ENCODE data around the gene ARMS2. TPM values are rescaled to one million over a fixed set of nuclear protein-coding genes. Genes with fewer than 3 reads are reported as not detected.

The ARMS2 gene
- total RNA-seq, 1 experiment from 2014 or later, result not detected

DNA sequence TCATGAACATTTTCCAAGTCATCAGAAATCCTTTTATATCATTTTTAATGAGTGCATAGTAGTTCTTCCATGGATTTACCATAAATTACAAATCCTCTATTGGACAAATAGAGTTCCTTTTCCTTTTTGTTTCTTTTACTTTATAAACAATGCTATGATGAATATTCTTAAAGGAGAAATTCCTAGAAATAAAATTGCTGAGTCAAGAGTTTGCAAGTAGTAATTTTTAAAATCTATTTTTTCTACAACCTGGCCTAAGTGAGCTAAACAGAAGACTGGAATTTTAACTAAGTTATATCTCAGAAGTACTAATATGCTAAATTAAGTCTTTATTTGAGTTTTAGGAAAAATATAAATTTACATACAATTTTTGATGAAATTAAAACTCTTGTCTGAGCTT is 41.1 kb upstream of the ARMS2 start (continued):
- TF ChIP-seq, protein P1, sequence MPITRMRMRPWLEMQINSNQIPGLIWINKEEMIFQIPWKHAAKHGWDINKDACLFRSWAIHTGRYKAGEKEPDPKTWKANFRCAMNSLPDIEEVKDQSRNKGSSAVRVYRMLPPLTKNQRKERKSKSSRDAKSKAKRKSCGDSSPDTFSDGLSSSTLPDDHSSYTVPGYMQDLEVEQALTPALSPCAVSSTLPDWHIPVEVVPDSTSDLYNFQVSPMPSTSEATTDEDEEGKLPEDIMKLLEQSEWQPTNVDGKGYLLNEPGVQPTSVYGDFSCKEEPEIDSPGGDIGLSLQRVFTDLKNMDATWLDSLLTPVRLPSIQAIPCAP (CRISPR knock-in tag; IDR thresholded peaks at IDR 0.05), result no peak
- TF ChIP-seq GTF2I (CRISPR knock-in tag; conservative IDR thresholded peaks at IDR 0.05) (no peak), ATF6 (CRISPR knock-in tag; IDR thresholded peaks at IDR 0.05) (no peak), ZBTB21 (CRISPR knock-in tag; IDR thresholded peaks at IDR 0.05; ENCODE audit: borderline replicate concordance) (no peak), JUN (CRISPR knock-in tag; IDR thresholded peaks at IDR 0.05) (no peak)

DNA sequence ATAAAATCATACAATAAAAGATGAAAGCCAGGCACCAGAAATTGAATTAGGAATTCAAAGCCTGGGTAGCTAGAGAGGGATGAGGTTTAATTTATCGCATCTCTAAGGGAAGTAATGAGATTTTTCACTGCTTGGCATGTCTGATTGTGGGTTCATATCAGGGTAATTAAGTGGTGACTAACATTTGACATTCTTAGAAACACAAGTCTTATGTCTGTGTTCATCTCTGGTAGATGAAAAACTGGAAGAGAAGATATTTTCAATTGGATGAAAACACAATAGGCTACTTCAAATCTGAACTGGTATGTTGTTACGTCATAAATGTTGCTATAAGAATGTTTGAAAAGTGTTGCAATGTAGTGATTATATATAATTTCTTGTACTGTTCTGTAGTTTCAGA is 36.8 kb upstream of the ARMS2 start:
- H3K27me3 Mint-ChIP-seq (ENCODE audit: low read depth), result no peaks in the 10 kb centered on the region
- POLR2A ChIA-PET, result no interaction called here

DNA sequence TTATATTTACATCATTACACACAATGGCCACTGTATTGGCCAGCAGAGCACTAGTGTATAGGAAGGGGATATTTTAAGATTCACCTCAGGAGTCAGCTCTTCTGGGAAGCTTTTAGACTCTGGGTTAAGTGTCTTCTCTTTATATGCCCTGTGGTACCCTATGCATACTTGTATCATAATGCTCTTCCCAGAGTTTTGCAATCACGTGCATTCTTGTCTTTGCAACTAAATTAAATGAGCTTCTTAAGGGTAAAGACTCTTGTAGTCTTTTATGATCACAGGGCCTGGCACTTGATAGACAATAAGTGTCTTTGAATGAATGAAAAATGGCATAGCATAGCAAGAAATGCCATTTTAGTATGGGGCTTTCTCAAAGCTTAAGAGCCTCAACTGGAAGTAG is 35.4 kb upstream of the ARMS2 start:
- no peak overlapping the region for H3K27ac Mint-ChIP-seq
- DNase-seq (ENCODE audit: low spot score) (no peak), ATAC-seq (no peak)
- H3K9me3 Mint-ChIP-seq, result no peaks in the 10 kb centered on the region
- ChIA-PET POLR2A (no interaction called here), CTCF (interaction anchor here (1.0 to 1.5 kb wide), 5 partner anchors 16 to 152 kb away, joined by 3 to 11 read pairs (median 4); no protein-coding TSS in a partner anchor)
- peaks cover 43% of the 10 kb centered on the region for H3K36me3 Mint-ChIP-seq
- no peak overlapping the region for H3K4me3 Mint-ChIP-seq
- H3K4me1 Mint-ChIP-seq, result peaks cover 7% of the 10 kb centered on the region
- H3K27me3 Mint-ChIP-seq (ENCODE audit: low read depth), result no peaks in the 10 kb centered on the region
- TF ChIP-seq ZNF396 (CRISPR knock-in tag; IDR thresholded peaks at IDR 0.05; ENCODE audit: borderline replicate concordance) (no peak), ZNF138 (CRISPR knock-in tag; conservative IDR thresholded peaks at IDR 0.05) (no peak), RELA (CRISPR knock-in tag; IDR thresholded peaks at IDR 0.05; ENCODE audit: borderline replicate concordance) (no peak), NFE2L1 (CRISPR knock-in tag; IDR thresholded peaks at IDR 0.05) (no peak), ATF6 (CRISPR knock-in tag; IDR thresholded peaks at IDR 0.05) (no peak), CREB1 (CRISPR knock-in tag; IDR thresholded peaks at IDR 0.05) (no peak), NR3C1 (CRISPR knock-in tag; conservative IDR thresholded peaks at IDR 0.05; ENCODE audit: low read depth) (no peak), ZNF263 (CRISPR knock-in tag; IDR thresholded peaks at IDR 0.05; ENCODE audit: low read depth) (no peak), IRF2 (CRISPR knock-in tag; IDR thresholded peaks at IDR 0.05; ENCODE audit: borderline replicate concordance, low read depth) (no peak), ZNF532 (CRISPR knock-in tag; IDR thresholded peaks at IDR 0.05; ENCODE audit: borderline replicate concordance) (no peak)
- TF ChIP-seq, protein P1 (CRISPR knock-in tag; IDR thresholded peaks at IDR 0.05), result no peak

More for the DNA sequence above, 36.8 kb upstream of the ARMS2 start:
- ATAC-seq (no peak), DNase-seq (ENCODE audit: low spot score) (no peak)
- TF ChIP-seq ZNF317 (CRISPR knock-in tag; IDR thresholded peaks at IDR 0.05; ENCODE audit: borderline replicate concordance, low read depth), result no peak
- TF ChIP-seq, protein P2, sequence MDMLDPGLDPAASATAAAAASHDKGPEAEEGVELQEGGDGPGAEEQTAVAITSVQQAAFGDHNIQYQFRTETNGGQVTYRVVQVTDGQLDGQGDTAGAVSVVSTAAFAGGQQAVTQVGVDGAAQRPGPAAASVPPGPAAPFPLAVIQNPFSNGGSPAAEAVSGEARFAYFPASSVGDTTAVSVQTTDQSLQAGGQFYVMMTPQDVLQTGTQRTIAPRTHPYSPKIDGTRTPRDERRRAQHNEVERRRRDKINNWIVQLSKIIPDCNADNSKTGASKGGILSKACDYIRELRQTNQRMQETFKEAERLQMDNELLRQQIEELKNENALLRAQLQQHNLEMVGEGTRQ (CRISPR knock-in tag; IDR thresholded peaks at IDR 0.05), result no peak
- no peak for TF ChIP-seq CDX4 (CRISPR knock-in tag; IDR thresholded peaks at IDR 0.05; ENCODE audit: borderline replicate concordance)
- TF ChIP-seq TEAD1 (CRISPR knock-in tag; IDR thresholded peaks at IDR 0.05), result no peak
- no peak for TF ChIP-seq E2F4 (CRISPR knock-in tag; IDR thresholded peaks at IDR 0.05; ENCODE audit: borderline replicate concordance, low read depth)
- TF ChIP-seq MYBL2 (CRISPR knock-in tag; IDR thresholded peaks at IDR 0.05), result no peak
- TF ChIP-seq SOX15 (CRISPR knock-in tag; IDR thresholded peaks at IDR 0.05), result no peak
- TF ChIP-seq ETV6 (CRISPR knock-in tag; IDR thresholded peaks at IDR 0.05), result no peak
- CTCF ChIA-PET, result no interaction called here
- H3K27ac Mint-ChIP-seq, result no peak overlapping the region
- H3K4me1 Mint-ChIP-seq, result peaks cover 7% of the 10 kb centered on the region
- no peaks in the 10 kb centered on the region for H3K9me3 Mint-ChIP-seq
- peaks cover 47% of the 10 kb centered on the region for H3K36me3 Mint-ChIP-seq
- no peak overlapping the region for H3K4me3 Mint-ChIP-seq
